HG03066 (cell line): Measurements from ENCODE around the gene TMEM9.

Experiments
- ATAC-seq: cut with Tn5 transposase; IDR thresholded peaks from one replicate; pipeline ENCODE4 v1.9.1; 2021; ENCODE audit warnings: low read depth; ENCODE audit not compliant: unreplicated experiment

TMEM9 gene

GRCh38 chr1:201147396-201148015 is 6.8 kb downstream of the TMEM9 start:
- no peak for ATAC-seq

- no peak for ATAC-seq
Measured at GRCh38 chr1:201146626-201147390, 7.5 kb downstream of the TMEM9 start.

GRCh38 chr1:201145816-201146215 is 8.5 kb downstream of the TMEM9 start:
- ATAC-seq, result no peak

GRCh38 chr1:201145132-201145531 is 9.1 kb downstream of the TMEM9 start:
- ATAC-seq, result no peak

- no peak for ATAC-seq
Measured at GRCh38 chr1:201144701-201145100, 9.6 kb downstream of the TMEM9 start.

GRCh38 chr1:201143726-201144635 is 10.3 kb downstream of the TMEM9 start:
- no peak for ATAC-seq

GRCh38 chr1:201142849-201143725 is 11.2 kb downstream of the TMEM9 start:
- ATAC-seq, result no peak

- no peak for ATAC-seq
Measured at GRCh38 chr1:201142011-201142848, 12.0 kb downstream of the TMEM9 start.

GRCh38 chr1:201141418-201141817 is 12.9 kb downstream of the TMEM9 start:
- ATAC-seq, result no peak

- ATAC-seq, result no peak
Measured at GRCh38 chr1:201140941-201141260, 13.4 kb downstream of the TMEM9 start.

- ATAC-seq, result no peak
Measured at GRCh38 chr1:201140235-201140940, 13.9 kb downstream of the TMEM9 start.

GRCh38 chr1:201139756-201140155 is 14.5 kb downstream of the TMEM9 start:
- no peak for ATAC-seq

- no peak for ATAC-seq
Measured at GRCh38 chr1:201139306-201139705, 15.0 kb downstream of the TMEM9 start.

GRCh38 chr1:201138311-201138840 is 15.9 kb downstream of the TMEM9 start:
- ATAC-seq, result no peak

GRCh38 chr1:201137579-201138310 is 16.5 kb downstream of the TMEM9 start:
- no peak for ATAC-seq

- no peak for ATAC-seq
Measured at GRCh38 chr1:201137024-201137392, 17.3 kb downstream of the TMEM9 start.

GRCh38 chr1:201136355-201137023 is 17.8 kb downstream of the TMEM9 start:
- no peak for ATAC-seq

GRCh38 chr1:201134405-201134804 is 19.9 kb downstream of the TMEM9 start:
- ATAC-seq, result no peak
